Liver (tissue), 9 donors: ENCODE data around the gene SERPINI1. TPM values are rescaled to one million over a fixed set of nuclear protein-coding genes. Genes with fewer than 3 reads are reported as not detected.

Experiments
- DNase-seq: peaks from one replicate; pipeline ENCODE4 v3.0.0-alpha.2; 2017; ENCODE audit warnings: low spot score
- H3K27ac ChIP-seq, 2 donors: one replicate each; pipeline ENCODE4 v1.7.0; 2013; ENCODE audit warnings: inconsistent platforms in 2 of 2, low read length in 2 of 2, control low read depth in 1 of 2, low read depth in 1 of 2, mild to moderate bottlenecking in 1 of 2
- H3K27me3 ChIP-seq, 4 donors: one replicate each; pipeline versions ENCODE4 v1.6.1 to v1.7.0; 2013; ENCODE audit warnings: low read length in 3 of 4, inconsistent platforms in 1 of 4, mild to moderate bottlenecking in 1 of 4, moderate library complexity in 1 of 4; ENCODE audit not compliant: control insufficient read depth in 4 of 4, insufficient read depth in 4 of 4
- H3K36me3 ChIP-seq, 4 donors: one replicate each; pipeline versions ENCODE4 v1.6.1 to v1.7.0; 2013; ENCODE audit warnings: low read length in 3 of 4, mild to moderate bottlenecking in 3 of 4, low read depth in 1 of 4, moderate library complexity in 1 of 4; ENCODE audit not compliant: control insufficient read depth in 4 of 4, insufficient read depth in 3 of 4
- H3K4me1 ChIP-seq, 4 donors: one replicate each; pipeline versions ENCODE4 v1.6.1 to v1.7.0; 2013; ENCODE audit warnings: low read length in 3 of 4, mild to moderate bottlenecking in 3 of 4, moderate library complexity in 1 of 4; ENCODE audit not compliant: control insufficient read depth in 4 of 4, insufficient read depth in 4 of 4
- H3K4me3 ChIP-seq, 3 donors: one replicate each; pipeline versions ENCODE4 v1.6.1 to v1.7.0; 2013; ENCODE audit warnings: low read length in 3 of 3, control low read depth in 1 of 3, low read depth in 1 of 3, mild to moderate bottlenecking in 1 of 3
- H3K9ac ChIP-seq, 2 donors: one replicate each; pipeline ENCODE4 v1.7.0; 2013; ENCODE audit warnings: low read length in 2 of 2, mild to moderate bottlenecking in 2 of 2, moderate library complexity in 2 of 2, control low read depth in 1 of 2, low read depth in 1 of 2
- H3K9me3 ChIP-seq, 4 donors: one replicate each; pipeline versions ENCODE4 v1.6.1 to v1.7.0; 2013; ENCODE audit warnings: low read length in 3 of 4; ENCODE audit not compliant: control insufficient read depth in 4 of 4
- ATF3 ChIP-seq: IDR thresholded peaks from 2 replicates; pipeline ENCODE4 v1.6.1; 2016; ENCODE audit warnings: antibody characterized with exemption
- CTCF ChIP-seq: fragments of 150-350 bp; IDR thresholded peaks from 2 replicates; pipeline ENCODE4 v1.5.1; 2017; ENCODE audit warnings: improper control_type of control experiment, low read depth, low read length; ENCODE audit not compliant: missing input control
- EGR1 ChIP-seq, 2 donors: IDR thresholded peaks; 2 replicates each; pipeline ENCODE4 v1.6.1; 2016 to 2018; ENCODE audit warnings: antibody characterized with exemption in 2 of 2, low read depth in 2 of 2
- FOXA1 ChIP-seq: IDR thresholded peaks from 2 replicates; pipeline ENCODE4 v1.6.1; 2016; ENCODE audit warnings: antibody characterized with exemption
- FOXA2 ChIP-seq: IDR thresholded peaks from 2 replicates; pipeline ENCODE4 v1.6.1; 2016; ENCODE audit warnings: antibody characterized with exemption
- GABPA ChIP-seq, 2 donors: IDR thresholded peaks in 1 of 2; conservative IDR thresholded peaks in 1 of 2; 2 replicates each; pipeline ENCODE4 v1.6.1; 2016; ENCODE audit warnings: antibody characterized with exemption in 2 of 2, mild to moderate bottlenecking in 1 of 2, moderate library complexity in 1 of 2
- HNF4A ChIP-seq, 2 donors: conservative IDR thresholded peaks; 2 replicates each; pipeline ENCODE4 v1.6.1; 2016; ENCODE audit warnings: antibody characterized with exemption in 2 of 2, mild to moderate bottlenecking in 2 of 2
- HNF4G ChIP-seq: IDR thresholded peaks from 2 replicates; pipeline ENCODE4 v1.6.1; 2016; ENCODE audit warnings: antibody characterized with exemption
- JUND ChIP-seq, 2 donors: IDR thresholded peaks; 2 replicates each; pipeline ENCODE4 v1.6.1; 2016; ENCODE audit warnings: antibody characterized with exemption in 2 of 2
- NR2F2 ChIP-seq: IDR thresholded peaks from 2 replicates; pipeline ENCODE4 v1.6.1; 2016; ENCODE audit warnings: antibody characterized with exemption
- RAD21 ChIP-seq, 2 donors: IDR thresholded peaks; 2 replicates each; pipeline ENCODE4 v1.6.1; 2016; ENCODE audit warnings: antibody characterized with exemption in 2 of 2, mild to moderate bottlenecking in 2 of 2
- REST ChIP-seq: IDR thresholded peaks from 2 replicates; pipeline ENCODE4 v1.6.1; 2016; ENCODE audit warnings: antibody characterized with exemption, mild to moderate bottlenecking
- RXRA ChIP-seq, 2 donors: IDR thresholded peaks; 2 replicates each; pipeline ENCODE4 v1.6.1; 2017 to 2018; ENCODE audit warnings: antibody characterized with exemption in 2 of 2, mild to moderate bottlenecking in 1 of 2
- SP1 ChIP-seq: IDR thresholded peaks from 2 replicates; pipeline ENCODE4 v1.6.1; 2018; ENCODE audit warnings: antibody characterized with exemption, mild to moderate bottlenecking
- TAF1 ChIP-seq: conservative IDR thresholded peaks from 2 replicates; pipeline ENCODE4 v1.6.1; 2016; ENCODE audit warnings: antibody characterized with exemption, mild to moderate bottlenecking
- YY1 ChIP-seq: IDR thresholded peaks from 2 replicates; pipeline ENCODE4 v1.6.1; 2016; ENCODE audit warnings: antibody characterized with exemption, mild to moderate bottlenecking
- WGBS: extraction: QIAGEN DNeasy Blood & Tissue Kit; methylation state at CpG from one replicate; pipeline ENCODE4 v1.1.7; 2013; 5-methylcytosine and 5-hydroxymethylcytosine counted together
- polyA plus RNA-seq, 2 donors: library from polyadenylated mRNA; stranded (reverse) in 1 of 2; unstranded in 1 of 2; fragments of 200-250 nt in 1 of 2; fragments of >200 nt in 1 of 2; fragmentation: Nextera tagmentation in 1 of 2; extraction: Ambion mirVana in 1 of 2; gene quantifications; one replicate each; pipeline versions ENCODE4 v1.2.1 to v1.2.3, GENCODE V29; 2013 to 2015
- total RNA-seq, 2 donors: library from RNA; depleted of rRNA; stranded (reverse); fragments of >200 nt; gene quantifications; one replicate each; pipeline ENCODE4 v1.2.3, GENCODE V29; 2014
- TF ChIP-seq, protein P1 (sequence below): IDR thresholded peaks from 2 replicates; pipeline ENCODE4 v1.6.1; 2016; ENCODE audit warnings: antibody characterized with exemption
- TF ChIP-seq, protein P2 (sequence below): IDR thresholded peaks from 2 replicates; pipeline ENCODE4 v1.6.1; 2016; ENCODE audit warnings: antibody characterized with exemption
- donor health status: healthy.
- donor health status: healthy.
- donor health status: healthy.
- donor health status: healthy.
- donor health status: healthy.

SERPINI1 gene
- total and polyA plus RNA-seq, 4 donors, result 0.90 to 23.6 (median 1.9) TPM

GRCh38 chr3:167734498-167735232 is 856 bp upstream of the SERPINI1 start, which contains the start of gene PDCD10:
Gene PDCD10 (minus strand): TSS chr3:167734892. CDS start chr3:167720157, 14,735 bp downstream.
- under 1% methylated on average over 49 of the region's 49 CpGs for WGBS
- Histone ChIP-seq H3K36me3 (no peaks in the 10 kb centered on the region), H3K4me1 (peaks cover 5 to 28% (median 22%) of the 10 kb centered on the region in 4 donors), H3K27ac (peak within 1 kb of the TSS; percentile 87 to 88), H3K4me3 (peak within 1 kb of the TSS; percentile 88 to 100 (median 95)), H3K27me3 (no peaks in the 10 kb centered on the region), H3K9ac (peak within 1 kb of the TSS; percentile 70 to 83), H3K9me3 (no peaks in the 10 kb centered on the region)
- TF ChIP-seq TAF1 (peak; percentile 72), GABPA (IDR thresholded peaks at IDR 0.05 in 1 of 2, conservative IDR thresholded peaks at IDR 0.05 in 1 of 2) (peak; percentile 79 to 92), REST (peak; percentile 43), HNF4G (no peak), JUND (IDR thresholded peaks at IDR 0.05) (peak in 1 of 2 donors; percentile 26), FOXA2 (no peak), NR2F2 (no peak), SP1 (peak; percentile 87), EGR1 (IDR thresholded peaks at IDR 0.05; ENCODE audit: low read depth in 2 of 2) (peak; percentile 89 to 95), RAD21 (IDR thresholded peaks at IDR 0.05) (peak in 1 of 2 donors; percentile 32), RXRA (IDR thresholded peaks at IDR 0.05) (peak; percentile 54 to 65), ATF3 (peak; percentile 42), FOXA1 (peak; percentile 38), YY1 (peak; percentile 88), HNF4A (conservative IDR thresholded peaks at IDR 0.05) (peak in 1 of 2 donors; percentile 21), CTCF (no peak)
- TF ChIP-seq, protein P1, sequence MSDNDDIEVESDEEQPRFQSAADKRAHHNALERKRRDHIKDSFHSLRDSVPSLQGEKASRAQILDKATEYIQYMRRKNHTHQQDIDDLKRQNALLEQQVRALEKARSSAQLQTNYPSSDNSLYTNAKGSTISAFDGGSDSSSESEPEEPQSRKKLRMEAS, result peak; percentile 81
- TF ChIP-seq, protein P2, sequence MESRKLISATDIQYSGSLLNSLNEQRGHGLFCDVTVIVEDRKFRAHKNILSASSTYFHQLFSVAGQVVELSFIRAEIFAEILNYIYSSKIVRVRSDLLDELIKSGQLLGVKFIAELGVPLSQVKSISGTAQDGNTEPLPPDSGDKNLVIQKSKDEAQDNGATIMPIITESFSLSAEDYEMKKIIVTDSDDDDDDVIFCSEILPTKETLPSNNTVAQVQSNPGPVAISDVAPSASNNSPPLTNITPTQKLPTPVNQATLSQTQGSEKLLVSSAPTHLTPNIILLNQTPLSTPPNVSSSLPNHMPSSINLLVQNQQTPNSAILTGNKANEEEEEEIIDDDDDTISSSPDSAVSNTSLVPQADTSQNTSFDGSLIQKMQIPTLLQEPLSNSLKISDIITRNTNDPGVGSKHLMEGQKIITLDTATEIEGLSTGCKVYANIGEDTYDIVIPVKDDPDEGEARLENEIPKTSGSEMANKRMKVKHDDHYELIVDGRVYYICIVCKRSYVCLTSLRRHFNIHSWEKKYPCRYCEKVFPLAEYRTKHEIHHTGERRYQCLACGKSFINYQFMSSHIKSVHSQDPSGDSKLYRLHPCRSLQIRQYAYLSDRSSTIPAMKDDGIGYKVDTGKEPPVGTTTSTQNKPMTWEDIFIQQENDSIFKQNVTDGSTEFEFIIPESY, result peak; percentile 37
- peak; percentile 96 for DNase-seq
